ENCODE results near the gene GRIN2A. TPM values are rescaled to one million over a fixed set of nuclear protein-coding genes. Genes with fewer than 3 reads are reported as not detected.

Gene GRIN2A
- total RNA-seq, 2 experiments from 2014 or later = not detected

DNA sequence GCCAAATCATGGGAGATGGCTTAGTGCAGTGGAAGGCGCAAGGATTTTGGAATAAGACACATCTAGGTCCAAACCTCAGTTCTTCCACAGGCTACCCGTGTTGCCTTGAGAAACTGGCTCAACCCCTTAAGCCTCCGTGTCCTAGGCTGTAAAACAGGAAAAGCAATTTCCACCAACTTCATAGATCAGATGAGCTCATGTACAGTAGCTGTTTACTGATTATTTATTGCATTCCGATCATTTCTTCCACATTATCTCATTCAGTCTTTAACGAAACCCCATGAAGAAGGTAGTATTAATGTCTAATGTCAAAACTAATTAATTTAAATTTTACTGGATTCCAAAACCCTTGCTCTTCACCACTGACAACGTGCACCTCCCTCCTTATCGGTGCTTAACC lies 231.6 kb downstream of the GRIN2A start:
- CTCF ChIA-PET = no interaction called here
- no peaks in the 10 kb centered on the region for H3K9me3 Mint-ChIP-seq
- H3K36me3 Mint-ChIP-seq (ENCODE audit: low read depth) = no peaks in the 10 kb centered on the region
- intact Hi-C loops (cut with micrococcal nuclease) = no loop called here
- ATAC-seq (no peak), DNase-seq (no peak)
- TF ChIP-seq, protein P1, sequence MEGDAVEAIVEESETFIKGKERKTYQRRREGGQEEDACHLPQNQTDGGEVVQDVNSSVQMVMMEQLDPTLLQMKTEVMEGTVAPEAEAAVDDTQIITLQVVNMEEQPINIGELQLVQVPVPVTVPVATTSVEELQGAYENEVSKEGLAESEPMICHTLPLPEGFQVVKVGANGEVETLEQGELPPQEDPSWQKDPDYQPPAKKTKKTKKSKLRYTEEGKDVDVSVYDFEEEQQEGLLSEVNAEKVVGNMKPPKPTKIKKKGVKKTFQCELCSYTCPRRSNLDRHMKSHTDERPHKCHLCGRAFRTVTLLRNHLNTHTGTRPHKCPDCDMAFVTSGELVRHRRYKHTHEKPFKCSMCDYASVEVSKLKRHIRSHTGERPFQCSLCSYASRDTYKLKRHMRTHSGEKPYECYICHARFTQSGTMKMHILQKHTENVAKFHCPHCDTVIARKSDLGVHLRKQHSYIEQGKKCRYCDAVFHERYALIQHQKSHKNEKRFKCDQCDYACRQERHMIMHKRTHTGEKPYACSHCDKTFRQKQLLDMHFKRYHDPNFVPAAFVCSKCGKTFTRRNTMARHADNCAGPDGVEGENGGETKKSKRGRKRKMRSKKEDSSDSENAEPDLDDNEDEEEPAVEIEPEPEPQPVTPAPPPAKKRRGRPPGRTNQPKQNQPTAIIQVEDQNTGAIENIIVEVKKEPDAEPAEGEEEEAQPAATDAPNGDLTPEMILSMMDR (IDR thresholded peaks at IDR 0.05) = no peak
- no peaks in the 10 kb centered on the region for H3K27me3 Mint-ChIP-seq
- H3K4me3 Mint-ChIP-seq = no peak overlapping the region
- H3K4me1 Mint-ChIP-seq (ENCODE audit: low read depth) = no peaks in the 10 kb centered on the region
- POLR2A ChIA-PET = no interaction called here
- H3K27ac Mint-ChIP-seq = no peak overlapping the region

DNA sequence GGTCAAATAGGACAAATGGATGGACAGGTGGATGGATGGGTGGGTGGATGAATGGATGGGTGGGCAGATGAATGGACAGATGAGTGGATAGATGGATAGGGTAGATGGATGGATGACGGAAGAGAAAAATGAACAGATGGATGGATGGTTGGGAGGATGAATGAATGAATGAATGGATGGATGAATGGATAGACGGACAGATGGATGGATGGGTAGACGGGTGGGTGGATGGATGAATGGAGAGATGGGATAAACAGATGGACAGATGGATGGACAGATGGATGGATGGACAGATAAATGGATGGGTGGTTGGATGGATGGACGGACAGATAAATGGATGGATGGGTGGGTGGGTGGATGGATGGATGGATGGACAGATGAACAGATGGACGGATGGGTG lies 232.8 kb downstream of the GRIN2A start:
- Mint-ChIP-seq H3K4me3 (no peak overlapping the region), H3K27ac (no peak overlapping the region), H3K4me1 (ENCODE audit: low read depth) (no peaks in the 10 kb centered on the region), H3K9me3 (no peaks in the 10 kb centered on the region), H3K27me3 (no peaks in the 10 kb centered on the region), H3K36me3 (ENCODE audit: low read depth) (no peaks in the 10 kb centered on the region)
- no peak for ATAC-seq
- CTCF ChIA-PET = no interaction called here
- POLR2A ChIA-PET = no interaction called here
- intact Hi-C loops (cut with micrococcal nuclease) = no loop called here
- TF ChIP-seq, protein P1 (IDR thresholded peaks at IDR 0.05) = no peak
- DNase-seq = no peak

DNA sequence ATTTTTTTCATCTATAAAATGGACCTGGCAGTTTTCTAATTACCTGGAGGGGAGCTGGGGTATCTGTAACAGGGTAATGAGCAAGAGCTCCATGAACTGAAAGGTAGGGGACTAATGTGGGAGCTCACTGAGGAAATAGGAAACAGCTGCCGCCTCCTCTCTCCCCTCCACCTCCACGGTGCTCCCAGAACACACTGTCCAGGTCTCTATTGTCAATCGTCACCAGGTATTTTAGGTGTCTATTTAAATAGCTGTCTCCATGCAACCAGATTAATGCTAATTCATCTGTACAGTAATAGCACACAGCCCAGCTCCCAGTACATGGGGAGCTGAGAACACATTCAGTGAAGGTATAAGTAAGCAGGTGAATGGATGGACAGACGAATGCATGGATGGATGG lies 233.3 kb downstream of the GRIN2A start:
- Mint-ChIP-seq H3K27me3 (no peaks in the 10 kb centered on the region), H3K9me3 (no peaks in the 10 kb centered on the region), H3K27ac (no peak overlapping the region), H3K36me3 (ENCODE audit: low read depth) (no peaks in the 10 kb centered on the region), H3K4me1 (ENCODE audit: low read depth) (no peaks in the 10 kb centered on the region), H3K4me3 (no peak overlapping the region)
- ChIA-PET POLR2A (interaction anchor here (0.9 kb wide), 1 partner anchor 88 kb away, joined by 3 read pairs; no protein-coding TSS in a partner anchor), CTCF (no interaction called here)
- DNase-seq (no peak), ATAC-seq (no peak)
- TF ChIP-seq, protein P1 (IDR thresholded peaks at IDR 0.05) = no peak
- intact Hi-C loops (cut with micrococcal nuclease) = no loop called here

DNA sequence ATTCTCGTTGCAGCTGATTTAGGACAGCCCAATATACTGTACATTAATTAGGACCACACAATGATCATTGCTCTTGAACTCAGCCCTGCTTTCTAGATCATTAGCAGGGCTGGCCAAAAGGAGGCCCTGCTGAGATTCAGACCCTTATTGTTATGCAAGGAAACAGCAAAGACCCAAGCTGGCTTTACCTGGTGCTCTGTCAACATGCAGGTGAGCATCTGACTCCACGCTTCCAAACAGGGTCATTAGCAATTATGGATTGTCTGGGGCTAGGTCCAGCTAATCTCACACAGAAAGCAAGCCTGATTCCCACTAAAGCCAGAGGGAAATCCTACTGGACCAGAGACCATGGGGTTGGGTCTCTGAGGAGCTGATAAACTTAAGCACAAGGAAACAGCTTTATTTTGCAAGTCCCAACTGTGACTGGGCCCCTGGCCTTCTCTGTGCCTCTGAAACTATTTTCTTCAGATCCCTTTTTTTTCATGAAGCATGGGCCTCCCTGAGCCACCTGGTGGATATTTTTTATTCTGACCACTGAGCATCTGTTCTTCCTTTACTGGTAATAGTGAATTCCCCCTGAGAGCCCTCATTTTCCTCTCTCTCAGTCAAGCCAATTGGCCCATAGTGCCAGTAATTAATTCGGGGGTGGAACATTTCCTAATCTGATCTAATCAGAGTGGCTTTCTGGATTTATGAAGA lies 236.1 kb downstream of the GRIN2A start:
- no peaks in the 10 kb centered on the region for H3K9me3 Mint-ChIP-seq
- no peaks in the 10 kb centered on the region for H3K27me3 Mint-ChIP-seq
- ChIA-PET CTCF (interaction anchor here (0.6 kb wide), 1 partner anchor 457 kb away, joined by 3 read pairs; no protein-coding TSS in a partner anchor), POLR2A (interaction anchor here (0.6 kb wide), 1 partner anchor 21 kb away, joined by 3 read pairs; no protein-coding TSS in a partner anchor)
- ATAC-seq = no peak
- no peak overlapping the region for H3K27ac Mint-ChIP-seq
- no peak overlapping the region for H3K4me3 Mint-ChIP-seq
- intact Hi-C loops (cut with micrococcal nuclease) = no loop called here
- H3K4me1 Mint-ChIP-seq (ENCODE audit: low read depth) = no peaks in the 10 kb centered on the region
- no peaks in the 10 kb centered on the region for H3K36me3 Mint-ChIP-seq (ENCODE audit: low read depth)
- no peak for DNase-seq
- TF ChIP-seq, protein P1 (IDR thresholded peaks at IDR 0.05) = no peak

DNA sequence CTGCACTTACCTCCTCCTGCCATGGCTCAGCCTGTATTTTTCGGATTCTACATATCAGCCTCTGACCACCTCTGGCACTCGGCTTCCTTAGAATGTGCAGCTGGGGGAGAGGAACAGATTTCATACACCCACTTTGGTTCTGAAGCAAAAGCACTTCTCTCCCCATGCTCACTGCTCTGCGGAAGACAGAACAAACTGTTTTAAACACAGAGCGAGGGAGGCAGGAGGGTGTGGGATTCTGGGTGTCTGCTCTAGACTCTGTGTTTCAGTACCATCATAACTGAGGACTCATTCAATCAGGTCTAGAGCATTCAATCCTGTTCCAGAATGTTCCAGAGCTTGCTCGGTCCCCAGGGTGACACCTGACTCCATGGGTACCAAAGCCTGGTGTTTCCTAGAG lies 239.1 kb downstream of the GRIN2A start:
- H3K4me3 Mint-ChIP-seq = no peak overlapping the region
- no peaks in the 10 kb centered on the region for H3K36me3 Mint-ChIP-seq (ENCODE audit: low read depth)
- TF ChIP-seq, protein P1 (IDR thresholded peaks at IDR 0.05) = no peak
- H3K9me3 Mint-ChIP-seq = no peaks in the 10 kb centered on the region
- DNase-seq (no peak), ATAC-seq (no peak)
- ChIA-PET POLR2A (no interaction called here), CTCF (no interaction called here)
- intact Hi-C loops (cut with micrococcal nuclease) = no loop called here
- no peaks in the 10 kb centered on the region for H3K4me1 Mint-ChIP-seq (ENCODE audit: low read depth)
- no peaks in the 10 kb centered on the region for H3K27me3 Mint-ChIP-seq
- no peak overlapping the region for H3K27ac Mint-ChIP-seq

Measured in activated CD8-positive, alpha-beta T cell treated with anti-CD3 and anti-CD28 coated beads for 36 hours (primary cell).